ENCODE data around the gene PHGDH. TPM values are rescaled to one million over a fixed set of nuclear protein-coding genes. Genes with fewer than 3 reads are reported as not detected.

Gene PHGDH
- total RNA-seq, 1 experiment from 2014 or later = 592 TPM

DNA sequence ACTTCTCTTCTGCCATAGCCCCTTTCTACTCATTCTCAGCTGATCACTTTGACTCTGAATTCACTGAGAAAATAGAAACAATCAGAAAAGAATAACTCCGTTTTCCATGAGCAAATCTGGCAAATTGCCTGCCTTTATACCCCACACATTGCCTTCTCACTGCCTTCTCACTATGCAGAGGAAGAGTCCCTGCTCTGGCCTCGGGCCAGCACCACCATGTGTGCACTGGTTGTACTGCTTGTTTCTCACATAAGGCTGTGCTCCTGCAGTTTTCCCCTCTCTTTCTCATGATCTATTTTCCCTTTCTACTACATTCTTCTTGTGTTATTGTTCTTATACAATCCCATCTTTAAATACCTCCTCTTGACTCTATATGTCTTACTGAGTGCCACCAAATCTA is 59.3 kb downstream of the PHGDH start (continued):
- no peak for TF ChIP-seq MXD4 (CRISPR knock-in tag; IDR thresholded peaks at IDR 0.05; ENCODE audit: borderline replicate concordance)
- TF ChIP-seq, protein P1, sequence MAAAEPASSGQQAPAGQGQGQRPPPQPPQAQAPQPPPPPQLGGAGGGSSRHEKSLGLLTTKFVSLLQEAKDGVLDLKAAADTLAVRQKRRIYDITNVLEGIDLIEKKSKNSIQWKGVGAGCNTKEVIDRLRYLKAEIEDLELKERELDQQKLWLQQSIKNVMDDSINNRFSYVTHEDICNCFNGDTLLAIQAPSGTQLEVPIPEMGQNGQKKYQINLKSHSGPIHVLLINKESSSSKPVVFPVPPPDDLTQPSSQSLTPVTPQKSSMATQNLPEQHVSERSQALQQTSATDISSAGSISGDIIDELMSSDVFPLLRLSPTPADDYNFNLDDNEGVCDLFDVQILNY (CRISPR knock-in tag; IDR thresholded peaks at IDR 0.05) = no peak
- TF ChIP-seq E2F1 (CRISPR knock-in tag; IDR thresholded peaks at IDR 0.05) = no peak

DNA sequence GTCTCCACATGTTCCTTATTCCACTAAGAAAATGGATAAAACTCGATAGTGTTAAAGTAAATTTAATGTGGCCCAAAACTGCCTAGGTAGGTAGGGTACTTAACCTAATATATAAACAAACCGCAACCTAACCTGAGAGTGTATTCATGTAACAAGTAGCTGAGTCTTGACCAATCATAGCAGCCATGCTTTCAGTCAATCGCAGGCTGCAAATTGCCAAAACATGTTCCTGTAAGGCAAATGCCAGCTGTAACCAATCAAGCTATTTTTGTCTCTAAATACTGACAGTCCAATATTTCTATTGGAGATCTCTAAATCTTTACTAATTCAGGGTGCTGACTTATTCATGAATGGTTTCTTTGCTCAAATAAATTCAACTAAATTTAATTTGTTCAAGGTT is 60.0 kb downstream of the PHGDH start:
- peaks cover 12% of the 10 kb centered on the region for H3K4me1 Mint-ChIP-seq
- no peaks in the 10 kb centered on the region for H3K36me3 Mint-ChIP-seq
- H3K27ac Mint-ChIP-seq = no peak overlapping the region
- H3K9me3 Mint-ChIP-seq = no peaks in the 10 kb centered on the region
- DNase-seq (ENCODE audit: low spot score) (no peak), ATAC-seq (no peak)
- TF ChIP-seq TCF7 (CRISPR knock-in tag; IDR thresholded peaks at IDR 0.05; ENCODE audit: low read depth) (no peak), ATF1 (CRISPR knock-in tag; IDR thresholded peaks at IDR 0.05) (no peak), ZNF263 (CRISPR knock-in tag; IDR thresholded peaks at IDR 0.05; ENCODE audit: low read depth) (no peak), IRF2 (CRISPR knock-in tag; IDR thresholded peaks at IDR 0.05; ENCODE audit: borderline replicate concordance, low read depth) (no peak), ZSCAN18 (CRISPR knock-in tag; IDR thresholded peaks at IDR 0.05) (no peak), EMX1 (CRISPR knock-in tag; IDR thresholded peaks at IDR 0.05) (no peak), SP1 (CRISPR knock-in tag; conservative IDR thresholded peaks at IDR 0.05) (no peak), FOXJ3 (CRISPR knock-in tag; IDR thresholded peaks at IDR 0.05; ENCODE audit: borderline replicate concordance) (no peak), ZNF317 (CRISPR knock-in tag; IDR thresholded peaks at IDR 0.05; ENCODE audit: borderline replicate concordance, low read depth) (no peak), PREB (CRISPR knock-in tag; IDR thresholded peaks at IDR 0.05; ENCODE audit: borderline replicate concordance) (no peak), CDX4 (CRISPR knock-in tag; IDR thresholded peaks at IDR 0.05; ENCODE audit: borderline replicate concordance) (no peak), E2F4 (CRISPR knock-in tag; IDR thresholded peaks at IDR 0.05; ENCODE audit: borderline replicate concordance, low read depth) (no peak), JUN (CRISPR knock-in tag; IDR thresholded peaks at IDR 0.05) (no peak)
- TF ChIP-seq, protein P2, sequence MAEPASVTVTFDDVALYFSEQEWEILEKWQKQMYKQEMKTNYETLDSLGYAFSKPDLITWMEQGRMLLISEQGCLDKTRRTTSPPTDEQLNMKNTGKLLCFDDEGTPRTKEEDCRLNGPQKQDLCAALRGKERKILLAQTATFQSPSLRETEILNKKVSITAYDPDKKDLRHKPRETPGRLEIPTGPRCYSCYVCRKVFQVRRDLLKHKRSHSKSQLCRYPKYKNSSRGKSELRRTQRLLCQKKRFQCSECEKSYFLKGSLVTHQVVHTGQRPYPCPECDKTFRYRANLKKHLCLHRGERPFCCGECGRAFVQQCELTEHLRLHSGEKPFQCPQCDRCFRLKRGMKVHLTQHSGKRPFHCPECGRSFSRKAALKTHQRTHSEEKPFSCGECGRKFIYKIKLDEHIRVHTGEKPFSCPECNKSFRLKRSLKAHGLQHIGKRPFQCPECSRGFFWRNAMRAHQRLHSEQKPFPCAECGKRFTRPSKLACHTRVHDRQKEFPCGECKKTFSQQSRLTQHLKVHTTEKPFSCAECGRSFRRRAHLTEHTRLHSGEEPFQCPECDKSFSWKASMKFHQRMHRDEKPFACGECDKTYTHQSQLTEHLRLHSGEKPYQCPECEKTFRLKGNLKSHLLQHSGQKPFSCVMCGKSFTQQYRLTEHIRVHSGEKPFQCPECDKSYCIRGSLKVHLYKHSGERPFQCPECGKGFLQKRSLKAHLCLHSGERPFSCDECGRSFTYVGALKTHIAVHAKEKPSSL (CRISPR knock-in tag; conservative IDR thresholded peaks at IDR 0.05) = no peak
- TF ChIP-seq, protein P1 (CRISPR knock-in tag; IDR thresholded peaks at IDR 0.05) = no peak
- CTCF ChIA-PET = interaction anchor here (1.1 to 1.6 kb wide), 3 partner anchors 24 to 95 kb away, joined by 3 to 5 read pairs (median 4); no protein-coding TSS in a partner anchor
- H3K4me3 Mint-ChIP-seq = no peak overlapping the region
- POLR2A ChIA-PET = no interaction called here
- no peaks in the 10 kb centered on the region; the same call in 1 of the 2 replicates for H3K27me3 Mint-ChIP-seq (ENCODE audit: low read depth)
